ENCODE results near the gene HEPHL1.

DNA sequence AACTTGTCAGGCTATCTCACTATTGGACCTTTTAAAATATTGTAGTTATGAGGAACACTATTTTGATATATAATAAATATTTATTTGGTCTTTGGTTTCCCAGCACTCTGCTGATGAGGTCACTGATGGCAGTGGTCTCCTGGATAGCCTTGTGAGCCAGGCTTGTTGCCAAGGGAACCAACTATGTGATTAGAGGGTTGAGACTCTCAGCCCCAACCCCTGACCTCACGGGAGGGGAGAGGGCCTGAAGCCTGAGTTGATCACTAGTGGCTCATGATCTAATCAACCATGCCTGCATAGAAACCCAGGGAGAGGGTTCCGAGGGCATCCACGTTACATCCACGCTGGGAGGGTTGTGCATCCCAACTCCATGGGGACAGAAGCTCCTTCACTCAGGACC lies 118.3 kb downstream of the HEPHL1 start:
- TF ChIP-seq CTCF (IDR thresholded peaks at IDR 0.05; ENCODE audit: low read depth, low read length), result no peak
- TF ChIP-seq POLR2A (IDR thresholded peaks at IDR 0.05; ENCODE audit: extremely low read depth, insufficient read length), result no peak

All from NB4 (cell line).